ENCODE data around the gene DPEP2NB. TPM values are rescaled to one million over a fixed set of nuclear protein-coding genes. Genes with fewer than 3 reads are reported as not detected.

The DPEP2NB gene
- polyA plus RNA-seq, 10 donors = not detected

Other genes with a start within 250 kb of the DPEP2NB start
- gene RANBP10, start 209.4 kb downstream of the DPEP2NB start, polyA plus RNA-seq (ENCODE audit: insufficient read length in 10 of 10) = 10 to 100 TPM; 14.1 to 27.2 (median 20.3) TPM
- gene TSNAXIP1, start 209.0 kb downstream of the DPEP2NB start, polyA plus RNA-seq (ENCODE audit: insufficient read length in 10 of 10) = 1 to 10 TPM; 1.1 to 3.5 (median 1.6) TPM
- 10 to 100 TPM; 20.1 to 29.7 (median 24.6) TPM for gene THAP11, start 173.6 kb downstream of the DPEP2NB start, polyA plus RNA-seq (ENCODE audit: insufficient read length in 10 of 10)
- 100 to 1,000 TPM; 104 to 135 (median 122) TPM for gene NUTF2, start 169.0 kb downstream of the DPEP2NB start, polyA plus RNA-seq (ENCODE audit: insufficient read length in 10 of 10)
- 10 to 100 TPM; 20.8 to 47.6 (median 34.1) TPM for gene CENPT, start 168.2 kb downstream of the DPEP2NB start, polyA plus RNA-seq (ENCODE audit: insufficient read length in 10 of 10)
- 100 to 1,000 TPM in 5 of 10 donors, 10 to 100 TPM in 5; 85.2 to 115 (median 100) TPM for gene EDC4, start 142.9 kb downstream of the DPEP2NB start, polyA plus RNA-seq (ENCODE audit: insufficient read length in 10 of 10)
- gene NRN1L, start 131.0 kb downstream of the DPEP2NB start, polyA plus RNA-seq (ENCODE audit: insufficient read length in 10 of 10) = 1 to 10 TPM in 3 of 10 donors, under 1 TPM in 6, not detected in 1; 0.39 to 1.5 (median 0.53) TPM
- gene PSKH1, start 122.7 kb downstream of the DPEP2NB start, polyA plus RNA-seq (ENCODE audit: insufficient read length in 10 of 10) = 10 to 100 TPM; 17.1 to 27.5 (median 20.7) TPM
- 1 to 10 TPM; 1.5 to 5.4 (median 3.1) TPM for gene CTRL, start 84.0 kb downstream of the DPEP2NB start, polyA plus RNA-seq (ENCODE audit: insufficient read length in 10 of 10)
- 10 to 100 TPM; 18.4 to 35.8 (median 26.8) TPM for gene PSMB10, start 79.1 kb downstream of the DPEP2NB start, polyA plus RNA-seq (ENCODE audit: insufficient read length in 10 of 10)
- gene LCAT, start 71.8 kb downstream of the DPEP2NB start, polyA plus RNA-seq (ENCODE audit: insufficient read length in 10 of 10) = 10 to 100 TPM; 12.8 to 34.1 (median 21.9) TPM
- gene SLC12A4, start 47.3 kb downstream of the DPEP2NB start, polyA plus RNA-seq (ENCODE audit: insufficient read length in 10 of 10) = 10 to 100 TPM; 29.8 to 56.0 (median 40.7) TPM
- gene DPEP3, start 35.4 kb downstream of the DPEP2NB start, polyA plus RNA-seq (ENCODE audit: insufficient read length in 10 of 10) = under 1 TPM in 4 of 10 donors, not detected in 6; 0.05 to 0.33 (median 0.17) TPM
- gene DPEP2, start 16.4 kb downstream of the DPEP2NB start, polyA plus RNA-seq (ENCODE audit: insufficient read length in 10 of 10) = 1 to 10 TPM in 6 of 10 donors, under 1 TPM in 4; 0.63 to 2.5 (median 1.2) TPM
- 1 to 10 TPM; 4.6 to 6.7 (median 5.5) TPM for gene DDX28, start 7.3 kb upstream of the DPEP2NB start, polyA plus RNA-seq (ENCODE audit: insufficient read length in 10 of 10)
- 10 to 100 TPM; 10.2 to 15.0 (median 11.0) TPM for gene DUS2, start 7.4 kb upstream of the DPEP2NB start, polyA plus RNA-seq (ENCODE audit: insufficient read length in 10 of 10)
- 10 to 100 TPM; 24.3 to 30.9 (median 27.0) TPM for gene NFATC3, start 69.5 kb upstream of the DPEP2NB start, polyA plus RNA-seq (ENCODE audit: insufficient read length in 10 of 10)
- gene ESRP2, start 220.2 kb upstream of the DPEP2NB start, polyA plus RNA-seq (ENCODE audit: insufficient read length in 10 of 10) = 10 to 100 TPM in 1 of 10 donors, 1 to 10 TPM in 3, under 1 TPM in 6; 0.32 to 10.1 (median 0.79) TPM
- gene PLA2G15, start 229.5 kb upstream of the DPEP2NB start, polyA plus RNA-seq (ENCODE audit: insufficient read length in 10 of 10) = 10 to 100 TPM; 20.8 to 30.6 (median 28.0) TPM
- gene SLC7A6, start 248.6 kb upstream of the DPEP2NB start, polyA plus RNA-seq (ENCODE audit: insufficient read length in 10 of 10) = 10 to 100 TPM in 5 of 10 donors, 1 to 10 TPM in 5; 6.3 to 12.0 (median 9.9) TPM